GM21367 (cell line): Measurements from ENCODE around the gene CCDC185.

Experiments used
- ATAC-seq: cut with Tn5 transposase; IDR thresholded peaks from one replicate; pipeline ENCODE4 v1.9.1; 2021; ENCODE audit not compliant: unreplicated experiment

CCDC185 gene

GRCh38 chr1:223393275-223394214 is at the start of gene CCDC185:
Gene CCDC185 (plus strand): TSS chr1:223393415. CDS start chr1:223393476, 61 bp downstream.
- no peak for ATAC-seq

DNA sequence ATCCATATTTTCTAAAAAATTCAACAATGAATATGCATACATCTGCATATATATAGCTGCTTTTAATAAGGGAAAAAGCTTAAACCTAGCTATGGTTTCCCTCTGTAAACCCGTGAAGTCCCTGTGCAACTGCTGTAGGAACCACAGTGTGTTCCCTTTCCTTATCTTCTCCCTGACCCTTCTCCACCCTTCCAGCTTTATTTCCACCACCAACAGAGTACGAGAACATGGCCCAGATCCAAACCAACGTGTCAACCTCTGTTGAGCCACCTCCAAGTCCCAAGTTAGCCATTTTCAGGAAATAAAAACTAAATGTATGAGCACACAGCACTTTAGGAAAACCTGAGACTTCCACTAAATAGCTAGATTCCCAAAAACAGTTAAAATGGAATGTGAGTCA is 49.5 kb upstream of the CCDC185 start:
- no peak for ATAC-seq

DNA sequence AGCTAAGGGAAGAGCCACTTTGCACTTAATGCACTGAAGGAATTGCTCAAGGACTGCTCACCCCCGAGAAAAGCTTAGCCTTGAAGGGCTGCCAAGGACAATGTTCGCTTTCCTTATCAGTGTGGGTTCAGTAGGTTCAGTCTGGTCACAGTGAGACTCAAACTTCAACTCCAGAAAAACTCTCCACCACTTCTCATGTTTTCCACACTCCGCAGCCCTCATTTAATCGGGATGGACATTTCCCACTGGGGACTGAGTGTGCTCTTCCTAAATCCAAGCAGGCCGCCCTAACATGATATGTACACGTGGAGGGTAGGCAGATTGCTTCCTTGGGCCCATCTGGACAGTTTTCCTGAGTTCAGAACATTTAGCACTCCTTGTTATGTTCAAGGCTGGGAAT is 48.7 kb upstream of the CCDC185 start:
- ATAC-seq, result no peak

- ATAC-seq, result no peak
Measured at GRCh38 chr1:223345720-223346119, 47.5 kb upstream of the CCDC185 start.

- no peak for ATAC-seq
Measured at GRCh38 chr1:223346311-223346710, 46.9 kb upstream of the CCDC185 start.

DNA sequence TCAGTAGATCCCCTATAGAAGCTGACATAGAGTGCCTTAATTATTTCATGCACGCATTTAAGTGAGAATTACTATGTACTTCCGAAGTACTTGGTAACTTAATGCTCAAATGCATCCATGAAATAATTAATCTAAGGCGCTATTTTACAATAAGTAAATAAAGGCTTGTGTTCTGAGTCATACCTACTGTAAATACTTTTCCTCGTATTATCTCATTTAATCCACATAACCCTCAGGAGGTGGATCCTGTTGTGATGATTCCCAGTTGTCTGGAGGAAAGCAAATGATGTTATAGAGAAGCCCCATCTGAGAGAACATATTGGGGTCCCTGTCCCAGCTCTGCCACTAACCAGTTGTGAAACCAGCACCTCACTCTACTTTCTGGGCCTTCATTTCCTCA is 45.6 kb upstream of the CCDC185 start:
- no peak for ATAC-seq

- no peak for ATAC-seq
Measured at GRCh38 chr1:223348439-223348838, 44.8 kb upstream of the CCDC185 start.

DNA sequence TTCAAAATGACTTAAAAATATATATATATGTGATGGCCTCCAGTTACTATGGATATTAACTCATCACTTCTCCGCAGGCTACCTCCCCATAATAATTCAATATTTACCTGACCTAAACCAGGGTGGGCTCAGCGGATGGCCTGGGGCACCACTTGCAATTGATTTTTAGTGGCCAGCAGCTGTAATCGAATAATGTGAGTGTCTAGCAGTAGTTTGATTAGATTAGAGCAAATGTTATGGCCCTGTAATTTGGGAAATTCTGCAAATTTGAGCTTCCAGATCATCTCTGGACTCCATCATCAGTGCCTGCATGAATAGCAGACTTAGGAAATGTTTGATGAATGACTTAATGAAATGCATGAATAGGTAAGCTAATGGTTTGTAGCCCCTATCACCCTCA is 44.0 kb upstream of the CCDC185 start:
- no peak for ATAC-seq

GRCh38 chr1:223350361-223350908 is 42.8 kb upstream of the CCDC185 start:
- ATAC-seq, result no peak

- ATAC-seq, result no peak
Measured at GRCh38 chr1:223352944-223353343, 40.3 kb upstream of the CCDC185 start.

GRCh38 chr1:223353939-223354338 is 39.3 kb upstream of the CCDC185 start:
- no peak for ATAC-seq

DNA sequence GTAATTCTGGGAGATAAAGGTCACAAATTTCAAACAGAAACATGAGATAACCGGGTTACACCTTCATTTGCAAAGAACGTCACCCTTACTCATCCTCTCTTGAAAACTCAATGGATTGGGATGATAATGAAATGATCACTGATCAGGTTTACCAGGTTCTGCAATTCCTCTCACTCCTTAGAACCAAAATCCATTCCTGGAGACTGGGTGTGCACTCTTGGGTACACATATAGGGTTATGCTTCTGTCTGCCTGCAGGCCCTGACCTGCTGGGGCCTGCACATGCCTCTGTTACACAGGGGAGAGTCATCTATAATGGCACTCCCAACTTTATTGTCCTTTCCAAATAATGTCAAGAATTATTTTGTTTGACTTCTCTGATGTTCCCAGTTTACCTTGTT is 37.5 kb upstream of the CCDC185 start:
- ATAC-seq, result no peak

DNA sequence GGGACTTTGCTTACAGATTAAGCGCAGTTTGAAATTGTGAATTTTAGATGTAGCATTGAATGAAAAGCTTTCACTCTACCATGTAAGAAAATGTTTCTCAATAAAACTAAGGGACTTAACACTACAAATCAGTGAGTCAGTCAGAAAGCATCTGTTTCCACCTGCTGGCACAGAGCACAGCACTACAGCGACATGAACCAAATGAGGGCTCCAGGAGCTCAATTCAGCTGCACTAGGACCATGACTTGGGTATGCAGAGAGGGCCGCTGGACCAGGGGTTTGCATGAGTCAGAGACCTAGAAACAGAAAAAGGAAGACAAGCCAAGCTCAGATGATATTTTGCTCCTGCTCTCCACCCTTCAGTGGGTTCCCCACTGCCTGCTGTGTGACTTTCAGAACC is 34.4 kb upstream of the CCDC185 start:
- no peak for ATAC-seq

DNA sequence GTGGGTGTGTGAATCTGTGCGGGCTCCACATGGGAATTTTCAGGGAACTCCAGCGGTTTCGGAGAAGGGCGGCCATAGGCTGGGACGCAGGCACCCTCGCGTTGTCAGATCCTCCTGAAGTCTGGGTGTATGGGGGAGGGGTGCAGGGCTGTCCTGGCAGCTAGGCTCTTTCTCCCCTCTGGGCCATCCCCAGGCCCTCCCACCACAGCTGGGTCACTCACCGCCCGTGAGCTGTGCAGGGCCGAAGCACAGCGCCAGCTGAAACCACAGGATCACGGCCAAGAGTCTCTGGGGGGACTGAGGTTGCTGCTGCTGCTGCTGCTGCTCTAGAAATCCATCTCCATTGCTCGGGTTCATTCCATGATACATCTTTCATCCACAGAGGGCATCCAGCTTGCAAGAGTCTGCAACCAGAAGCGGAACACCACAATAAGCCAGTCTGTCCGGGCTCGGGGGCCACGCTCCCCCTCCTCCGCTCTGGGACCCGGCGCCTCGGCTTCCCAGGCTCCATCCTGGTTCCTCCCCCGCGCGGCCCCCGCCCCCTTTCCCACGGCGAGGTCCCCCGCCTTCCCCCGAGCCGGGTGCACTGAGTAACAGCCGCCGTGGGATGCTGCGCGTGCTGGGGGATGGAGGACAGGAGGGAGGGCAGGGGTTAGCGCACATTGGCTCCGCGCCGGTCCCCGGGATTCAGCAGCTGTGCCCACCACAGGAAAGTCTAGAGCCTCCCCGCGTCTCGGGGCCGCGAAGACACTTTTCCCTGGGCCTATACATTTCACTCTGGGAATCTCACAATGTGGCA is 30.0 kb upstream of the CCDC185 start:
- ATAC-seq, result no peak

DNA sequence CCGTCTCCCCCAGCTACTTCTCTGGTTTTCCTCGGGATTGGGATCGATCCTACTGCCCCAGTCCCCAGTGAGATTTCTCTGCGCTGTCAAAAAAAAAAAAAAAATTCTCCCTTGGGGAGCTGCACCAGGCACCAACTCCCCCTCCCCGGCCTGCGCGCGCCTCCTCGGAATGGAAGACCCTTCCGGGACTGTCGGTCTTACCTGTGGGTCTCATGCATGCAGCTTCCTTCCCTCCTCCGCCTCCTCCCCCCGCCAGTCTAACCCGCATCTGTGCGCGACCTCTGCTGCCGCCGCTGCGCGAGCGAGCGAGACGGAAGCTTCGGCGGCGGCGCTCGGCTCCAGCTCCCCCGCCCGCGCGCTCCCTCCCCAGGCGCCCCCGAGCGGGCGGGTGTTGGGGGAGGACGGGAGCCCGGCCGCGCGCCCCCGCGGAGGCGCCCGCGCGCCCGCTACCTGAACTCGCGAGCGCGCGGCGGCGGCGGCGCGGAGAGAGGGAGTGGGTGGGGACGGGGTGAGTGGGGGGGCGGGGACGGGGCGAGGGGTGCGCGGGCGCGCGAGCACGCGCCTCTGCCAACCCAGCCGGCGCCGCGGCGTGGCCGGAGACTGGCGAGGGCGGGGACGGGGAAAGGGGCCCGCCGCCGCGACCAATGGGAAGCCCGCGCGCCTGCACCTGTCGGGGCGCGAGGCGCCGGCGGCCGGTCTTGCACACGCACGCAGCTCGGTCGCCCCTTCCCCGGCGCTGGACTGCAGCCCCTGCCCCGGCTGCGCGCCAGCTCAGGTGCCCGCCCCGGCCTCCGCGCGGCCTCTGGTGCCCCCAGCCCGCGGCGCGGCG is 29.1 kb upstream of the CCDC185 start, which contains the start of gene SUSD4:
SUSD4 (minus strand) TSS at position 321 of the 829 bp plus-strand sequence. CDS start 751 bp downstream, outside the sequence.
- ATAC-seq, result peak; percentile 55

DNA sequence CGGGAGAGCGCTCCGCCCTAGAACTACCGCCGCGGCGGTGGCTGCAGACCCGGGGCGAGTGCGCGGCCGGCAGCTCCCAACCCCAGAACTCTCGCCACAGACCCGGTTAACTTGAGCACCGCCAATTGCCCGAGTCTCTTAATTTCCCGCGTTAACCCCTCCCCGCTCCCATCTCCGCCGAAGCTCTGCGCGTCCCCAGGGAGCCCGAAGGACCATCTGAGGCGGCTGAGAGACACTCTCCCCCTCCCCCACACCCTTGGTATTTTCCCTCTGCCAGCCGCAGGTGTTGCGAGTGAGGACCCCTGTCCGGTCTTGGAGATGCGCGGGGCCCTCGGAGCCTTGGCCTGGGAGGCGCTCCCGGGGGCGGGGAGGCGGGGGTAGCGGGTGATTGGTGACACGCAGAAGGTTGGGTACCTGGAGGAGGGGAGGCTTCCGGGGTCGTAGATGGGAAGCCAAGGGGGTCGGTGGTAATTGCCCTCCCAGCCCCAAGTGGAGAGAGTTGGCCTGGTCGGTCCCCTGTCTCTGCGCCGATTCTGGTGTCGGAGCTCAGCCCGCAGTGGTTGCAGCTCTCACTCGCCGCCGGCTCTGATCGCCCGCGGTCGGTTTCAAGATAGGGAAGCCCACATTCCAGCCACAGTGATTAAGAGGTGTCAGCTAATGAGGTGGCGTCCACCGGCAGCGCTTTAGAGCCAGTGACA is 28.4 kb upstream of the CCDC185 start:
- ATAC-seq, result peak; percentile 22

- no peak for ATAC-seq
Measured at GRCh38 chr1:223374064-223374610, 19.1 kb upstream of the CCDC185 start.

DNA sequence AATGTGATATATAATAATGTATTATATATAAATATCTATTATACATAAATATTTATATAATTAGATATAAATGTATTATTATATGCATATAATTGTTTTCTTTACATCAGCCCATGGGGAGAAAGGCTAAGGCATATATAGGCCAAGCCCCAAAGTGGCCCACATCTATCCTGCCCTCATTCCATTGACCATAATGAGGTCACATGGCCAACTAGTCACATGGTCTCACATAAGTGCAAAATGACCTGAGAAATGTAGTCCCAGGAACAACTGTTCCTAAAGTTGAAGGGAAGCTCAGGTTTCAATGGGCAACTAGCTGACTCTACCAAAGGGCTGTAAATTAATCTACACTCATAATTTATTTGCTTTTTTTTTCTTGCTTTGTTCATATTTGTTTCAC is 14.5 kb upstream of the CCDC185 start:
- no peak for ATAC-seq

DNA sequence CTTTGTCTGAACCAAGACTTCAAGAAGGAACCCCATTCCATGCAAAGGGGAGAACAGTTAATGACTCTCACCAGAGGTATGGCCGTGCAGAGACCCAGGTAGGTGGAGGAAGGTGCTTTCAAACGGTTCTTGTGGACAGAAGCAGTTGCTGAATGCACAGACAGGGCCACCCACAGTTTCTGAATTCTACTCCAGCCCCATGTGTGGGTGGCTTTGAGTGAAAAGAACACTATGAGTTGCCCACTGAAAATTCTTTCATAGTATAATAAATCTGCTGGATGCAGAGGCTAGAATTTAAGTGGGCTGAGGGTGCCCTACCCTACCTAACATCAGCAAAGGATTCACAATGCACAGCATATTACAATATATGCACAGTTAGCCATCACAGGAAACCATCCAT is 7.2 kb upstream of the CCDC185 start:
- ATAC-seq, result no peak

GRCh38 chr1:223390618-223391017 is 2.6 kb upstream of the CCDC185 start:
- ATAC-seq, result no peak
